ENCODE data around the gene CHRNA1.

CHRNA1 gene

DNA sequence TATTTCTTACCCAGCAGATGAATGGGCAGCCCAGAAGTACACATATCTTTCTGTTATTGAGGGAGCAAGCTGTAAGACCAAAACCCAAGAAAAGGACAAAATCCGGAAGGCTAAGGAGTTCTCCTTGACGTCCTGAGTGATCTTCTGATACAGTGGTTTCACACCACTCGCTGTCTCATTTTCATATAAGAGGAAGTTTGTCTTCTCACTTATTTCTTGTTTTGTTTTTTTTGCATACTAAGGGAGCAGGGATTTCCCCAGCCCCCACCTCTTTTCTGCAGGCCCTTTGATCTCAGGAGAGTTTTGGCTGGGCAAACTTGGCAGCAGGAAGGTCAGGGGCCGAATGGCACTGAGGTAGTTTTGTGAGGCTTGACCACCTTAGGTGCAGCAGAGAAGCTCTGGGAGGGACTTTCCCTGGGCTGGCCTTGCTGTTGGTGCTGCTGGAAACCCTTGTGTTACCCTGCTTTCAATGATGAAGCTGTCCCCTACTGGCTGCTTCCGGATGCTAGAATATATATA is 13.3 kb downstream of the CHRNA1 start:
- Histone ChIP-seq H3K4me1 (no peaks in the 10 kb centered on the region), H3K9me3 (ENCODE audit: control insufficient read depth, low read length) (no peaks in the 10 kb centered on the region), H3K27ac (no peak overlapping the region), H3K27me3 (ENCODE audit: control insufficient read depth, insufficient read depth, low read length) (no peaks in the 10 kb centered on the region), H3K79me2 (no peaks in the 10 kb centered on the region), H2AFZ (no peak overlapping the region), H3K36me3 (ENCODE audit: control insufficient read depth, insufficient read depth, low read length) (no peaks in the 10 kb centered on the region), H3K4me3 (ENCODE audit: low read depth, low read length) (no peak overlapping the region), H3K4me2 (ENCODE audit: low read length) (no peak overlapping the region), H3K9ac (no peak overlapping the region)
- TF ChIP-seq CTCF (IDR thresholded peaks at IDR 0.05) = no peak

DNA sequence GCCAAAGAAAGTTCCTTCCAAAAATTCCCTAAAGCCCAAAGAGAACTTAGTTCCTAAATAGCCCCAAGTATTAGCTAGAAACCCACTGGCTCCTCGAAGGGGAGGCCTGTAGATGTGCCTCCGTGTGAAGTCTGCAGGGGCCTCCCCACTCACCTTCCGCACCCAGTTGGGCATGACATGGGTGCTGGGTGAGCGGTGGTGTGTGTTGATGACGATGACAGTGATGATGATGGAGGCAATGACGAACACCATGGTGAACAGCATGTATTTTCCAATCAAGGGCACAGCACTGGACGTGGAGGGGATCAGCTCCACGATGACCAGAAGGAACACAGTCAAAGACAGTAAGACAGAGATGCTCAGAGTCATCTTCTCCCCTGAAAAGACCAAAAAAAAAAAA is 14.5 kb downstream of the CHRNA1 start:
- Histone ChIP-seq H3K4me3 (ENCODE audit: low read depth, low read length) (no peak overlapping the region), H2AFZ (no peak overlapping the region), H3K4me2 (ENCODE audit: low read length) (no peak overlapping the region), H3K27me3 (ENCODE audit: control insufficient read depth, insufficient read depth, low read length) (no peaks in the 10 kb centered on the region), H3K9me3 (ENCODE audit: control insufficient read depth, low read length) (no peaks in the 10 kb centered on the region), H3K4me1 (no peaks in the 10 kb centered on the region), H3K79me2 (no peaks in the 10 kb centered on the region), H3K27ac (no peak overlapping the region), H3K9ac (no peak overlapping the region), H3K36me3 (ENCODE audit: control insufficient read depth, insufficient read depth, low read length) (no peaks in the 10 kb centered on the region)
- no peak for TF ChIP-seq CTCF (IDR thresholded peaks at IDR 0.05)

DNA sequence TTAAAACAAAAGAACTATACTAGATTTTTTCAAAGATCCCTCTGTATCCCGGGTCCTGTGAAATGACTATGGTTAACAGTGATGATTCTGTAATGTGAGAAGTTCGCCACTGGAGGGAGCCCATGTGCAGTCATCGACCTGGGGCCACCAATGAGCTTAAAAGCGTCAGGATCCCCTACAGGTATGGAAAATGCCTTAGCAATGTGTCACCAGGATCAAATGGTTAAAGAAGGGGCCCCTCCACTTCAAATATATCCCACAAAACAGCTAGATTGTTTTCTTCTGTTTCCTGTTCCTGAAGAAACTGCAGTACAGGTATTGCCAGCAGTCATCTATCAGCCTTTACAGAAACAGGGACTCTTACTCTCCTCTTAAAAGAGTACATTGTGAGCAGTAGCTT is 15.3 kb downstream of the CHRNA1 start:
- Histone ChIP-seq H3K36me3 (ENCODE audit: control insufficient read depth, insufficient read depth, low read length) (no peaks in the 10 kb centered on the region), H3K27me3 (ENCODE audit: control insufficient read depth, insufficient read depth, low read length) (no peaks in the 10 kb centered on the region), H3K4me1 (no peaks in the 10 kb centered on the region), H3K9me3 (ENCODE audit: control insufficient read depth, low read length) (no peaks in the 10 kb centered on the region), H3K4me2 (ENCODE audit: low read length) (no peak overlapping the region), H3K27ac (no peak overlapping the region), H3K79me2 (no peaks in the 10 kb centered on the region), H2AFZ (peak overlapping the region; percentile 18), H3K4me3 (ENCODE audit: low read depth, low read length) (no peak overlapping the region), H3K9ac (no peak overlapping the region)
- peak; percentile 80 for TF ChIP-seq CTCF (IDR thresholded peaks at IDR 0.05)

GRCh38 chr2:174745142-174745541 is 19.1 kb downstream of the CHRNA1 start:
- TF ChIP-seq CTCF (IDR thresholded peaks at IDR 0.05) = no peak
- Histone ChIP-seq H3K27ac (no peak overlapping the region), H3K4me2 (ENCODE audit: low read length) (no peak overlapping the region), H3K36me3 (ENCODE audit: control insufficient read depth, insufficient read depth, low read length) (no peaks in the 10 kb centered on the region), H3K79me2 (no peaks in the 10 kb centered on the region), H2AFZ (no peak overlapping the region), H3K27me3 (ENCODE audit: control insufficient read depth, insufficient read depth, low read length) (no peaks in the 10 kb centered on the region), H3K4me1 (no peaks in the 10 kb centered on the region), H3K9me3 (ENCODE audit: control insufficient read depth, low read length) (no peaks in the 10 kb centered on the region), H3K9ac (no peak overlapping the region), H3K4me3 (ENCODE audit: low read depth, low read length) (no peak overlapping the region)

DNA sequence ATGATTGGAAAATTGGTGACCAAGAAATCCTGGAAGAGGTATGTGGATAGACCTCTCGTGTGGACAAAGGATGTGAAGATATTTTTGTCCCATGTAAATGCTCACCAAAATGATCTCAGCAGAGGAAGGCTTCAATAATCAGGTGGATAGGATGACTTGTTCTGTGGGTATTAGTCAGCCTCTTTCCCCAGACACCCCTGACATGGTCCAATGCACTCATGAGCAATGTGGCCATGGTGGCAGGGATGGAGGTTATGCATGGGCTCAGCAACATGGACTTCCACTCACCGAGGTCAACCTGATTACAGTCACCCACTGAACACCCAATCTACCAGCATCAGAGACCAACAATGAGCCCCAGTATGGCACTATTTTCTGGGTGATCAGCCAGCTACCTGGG is 20.2 kb downstream of the CHRNA1 start:
- H3K4me3 ChIP-seq (ENCODE audit: low read depth, low read length) = no peak overlapping the region
- H3K27ac ChIP-seq = no peak overlapping the region
- H3K36me3 ChIP-seq (ENCODE audit: control insufficient read depth, insufficient read depth, low read length) = no peaks in the 10 kb centered on the region
- H2AFZ ChIP-seq = no peak overlapping the region
- no peaks in the 10 kb centered on the region for H3K9me3 ChIP-seq (ENCODE audit: control insufficient read depth, low read length)
- no peaks in the 10 kb centered on the region for H3K27me3 ChIP-seq (ENCODE audit: control insufficient read depth, insufficient read depth, low read length)
- H3K79me2 ChIP-seq = no peaks in the 10 kb centered on the region
- no peaks in the 10 kb centered on the region for H3K4me1 ChIP-seq
- no peak for TF ChIP-seq CTCF (IDR thresholded peaks at IDR 0.05)
- no peak overlapping the region for H3K9ac ChIP-seq
- no peak overlapping the region for H3K4me2 ChIP-seq (ENCODE audit: low read length)

Data from parathyroid adenoma (tissue), 2 donors.